B cell (primary cell): ENCODE measurements around the gene COL4A5. TPM values are rescaled to one million over a fixed set of nuclear protein-coding genes. Genes with fewer than 3 reads are reported as not detected.

Source experiments
- ATAC-seq: fragments of 200-7000 bp; cut with Tn5 transposase; one replicate; pipeline ENCODE4 v1.10.0; 2021; ENCODE audit warnings: low read depth, mild to moderate bottlenecking, moderate number of reproducible peaks, moderate library complexity
- CTCF ChIA-PET: fragments of 350-600 bp; sonication (Branson Sonifier 250); formaldehyde crosslinking; loops from one replicate; lab custom pipeline; 2021; ENCODE audit warnings: antibody characterized with exemption, inconsistent platforms; lab: Charles Lee
- POLR2A ChIA-PET: fragments of 350-600 bp; sonication (Branson Sonifier 250); formaldehyde crosslinking; loops from one replicate; lab custom pipeline; 2021; ENCODE audit warnings: antibody characterized with exemption; lab: Charles Lee
- DNase-seq: peaks from one replicate; pipeline ENCODE4 v3.0.0; 2013
- H2AFZ ChIP-seq: 2 replicates; pipeline ENCODE4 v1.6.1; 2012; ENCODE audit warnings: mild to moderate bottlenecking, low read depth, low read length; ENCODE audit not compliant: insufficient read depth, poor library complexity, severe bottlenecking
- H3K27ac ChIP-seq, 2 donors: 1 replicate in 1 of 2; 2 replicates in 1 of 2; pipeline ENCODE4 v1.5.1; 2012 to 2013; ENCODE audit warnings: low read length in 2 of 2, mild to moderate bottlenecking in 2 of 2, moderate library complexity in 1 of 2
- H3K27me3 ChIP-seq, 4 experiments: fragments of 200-600 bp in 1 of 4; sonication (generic) in 1 of 4; replicated peaks in 1 of 4; 1 replicate in 2 of 4; 2 replicates in 2 of 4; pipeline versions ENCODE4 v1.6.1 to v1.7.0; 2013 to 2016; ENCODE audit warnings: low read length in 3 of 4, mild to moderate bottlenecking in 2 of 4, mixed read lengths in 1 of 4, moderate library complexity in 1 of 4; ENCODE audit not compliant: insufficient read depth in 4 of 4, control insufficient read depth in 3 of 4; ENCODE audit errors: control extremely low read depth in 1 of 4
- H3K36me3 ChIP-seq, 2 experiments: replicated peaks in 1 of 2; 1 replicate in 1 of 2; 2 replicates in 1 of 2; pipeline versions ENCODE4 v1.6.1 to v1.7.1; 2013; ENCODE audit warnings: low read length in 1 of 2; ENCODE audit not compliant: insufficient read depth in 2 of 2, control insufficient read depth in 1 of 2; ENCODE audit errors: control extremely low read depth in 1 of 2, extremely low read depth in 1 of 2
- H3K4me1 ChIP-seq, 2 donors: fragments of 200-600 bp in 1 of 2; sonication (generic) in 1 of 2; 1 replicate in 1 of 2; 2 replicates in 1 of 2; pipeline versions ENCODE4 v1.5.1 to v1.6.1; 2013 to 2017; ENCODE audit warnings: low read length in 2 of 2; ENCODE audit not compliant: control insufficient read depth in 2 of 2, insufficient read depth in 2 of 2
- H3K4me2 ChIP-seq: replicated peaks from 2 replicates; pipeline ENCODE3; 2012; ENCODE audit warnings: mild to moderate bottlenecking, low read depth, low read length; ENCODE audit not compliant: poor library complexity, severe bottlenecking
- H3K4me3 ChIP-seq, 5 experiments: fragments of 200-600 bp in 1 of 5; sonication (generic) in 1 of 5; 1 replicate in 3 of 5; 2 replicates in 2 of 5; pipeline versions ENCODE4 v1.5.1 to v1.7.0; 2011 to 2016; ENCODE audit warnings: low read length in 4 of 5, mild to moderate bottlenecking in 4 of 5, low read depth in 2 of 5, control low read depth in 1 of 5, moderate library complexity in 1 of 5; ENCODE audit not compliant: insufficient read depth in 1 of 5; ENCODE audit errors: control extremely low read depth in 1 of 5, extremely low read depth in 1 of 5
- H3K79me2 ChIP-seq: fragments of 200-600 bp; sonication (generic); one replicate; pipeline ENCODE4 v1.6.0; 2016; ENCODE audit warnings: low read length; ENCODE audit not compliant: control insufficient read depth, insufficient read depth
- H3K9ac ChIP-seq: fragments of 200-600 bp; sonication (generic); 2 replicates; pipeline ENCODE4 v1.6.1; 2017; ENCODE audit warnings: mild to moderate bottlenecking, low read length, moderate library complexity
- H3K9me3 ChIP-seq, 3 donors: one replicate each; pipeline versions ENCODE4 v1.6.1 to v1.7.1; 2013; ENCODE audit warnings: low read length in 2 of 3; ENCODE audit not compliant: control insufficient read depth in 2 of 3, insufficient read depth in 1 of 3; ENCODE audit errors: control extremely low read depth in 1 of 3
- H4K20me1 ChIP-seq: 2 replicates; pipeline ENCODE4 v1.6.0; 2012; ENCODE audit warnings: mild to moderate bottlenecking, low read length; ENCODE audit not compliant: insufficient read depth, control insufficient read depth, poor library complexity, severe bottlenecking
- H3K27ac Mint-ChIP-seq: one replicate; pipeline ENCODE4 v1.8.0; 2021; ENCODE audit warnings: mixed read lengths
- H3K27me3 Mint-ChIP-seq: one replicate; pipeline ENCODE4 v1.8.0; 2021; ENCODE audit warnings: mixed read lengths
- H3K4me1 Mint-ChIP-seq: one replicate; pipeline ENCODE4 v1.8.0; 2021; ENCODE audit warnings: mixed read lengths
- H3K4me3 Mint-ChIP-seq: one replicate; pipeline ENCODE4 v1.8.0; 2021; ENCODE audit warnings: mixed read lengths
- H3K9me3 Mint-ChIP-seq: one replicate; pipeline ENCODE4 v1.8.0; 2022; ENCODE audit warnings: mixed read lengths; ENCODE audit not compliant: insufficient read depth
- EZH2 ChIP-seq: IDR thresholded peaks from 2 replicates; pipeline ENCODE4 v1.6.1; 2012; ENCODE audit warnings: borderline replicate concordance, low read depth, mild to moderate bottlenecking, moderate library complexity, low read length; ENCODE audit not compliant: insufficient read depth, poor library complexity, severe bottlenecking
- WGBS: methylation state at CpG from one replicate; pipeline ENCODE4 v1.1.5; 2013; ENCODE audit warnings: missing lambda C conversion rate; ENCODE audit not compliant: insufficient coverage; 5-methylcytosine and 5-hydroxymethylcytosine counted together
- intact Hi-C: fragments of 100-400 bp; cut with micrococcal nuclease; formaldehyde crosslinking; loops from one replicate; pipeline ENCODE4 v1.10.0; 2022
- polyA plus RNA-seq: library from polyadenylated mRNA; depleted of rRNA; stranded (reverse); fragments of >200 nt; gene quantifications from 2 replicates; pipeline ENCODE4 v1.2.3, GENCODE V29; 2012
- total RNA-seq, 2 donors: library from RNA; stranded (reverse); fragments of 120-200 nt in 1 of 2; gene quantifications; 1 replicate in 1 of 2; 2 replicates in 1 of 2; pipeline versions ENCODE4 v1.2.3 to v1.2.4, GENCODE V29; 2013 to 2022
- TF ChIP-seq, protein P1 (sequence below): fragments of 200-600 bp; IDR thresholded peaks from one replicate; pipeline ENCODE4 v1.8.0; 2022; ENCODE audit warnings: antibody characterized with exemption, mild to moderate bottlenecking

Gene COL4A5
- total and polyA plus RNA-seq, 2 donors (not counting 1 experiment from before 2014, with no cell fraction given): not detected

DNA sequence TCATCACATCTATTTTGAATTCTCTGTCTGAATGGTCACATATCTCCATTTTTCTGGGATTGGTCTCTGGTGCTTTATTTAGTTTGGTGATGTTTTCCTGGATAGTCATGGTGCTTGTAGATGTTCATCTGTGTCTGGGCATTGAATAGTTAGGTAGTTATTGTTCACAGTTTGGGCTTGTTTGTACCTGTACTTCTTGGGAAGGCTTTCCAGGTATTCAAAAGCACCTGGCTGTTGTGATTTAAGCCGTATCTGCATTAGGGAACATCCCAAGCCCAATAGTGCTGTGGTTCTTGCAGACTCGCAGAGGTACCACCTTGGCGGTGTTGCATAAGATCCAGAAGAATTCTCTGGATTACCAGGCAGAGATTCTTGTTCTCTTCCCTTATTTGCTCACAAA is 44.6 kb downstream of the COL4A5 start:
- Histone ChIP-seq H3K4me1 (no peaks in the 10 kb centered on the region), H4K20me1 (no peaks in the 10 kb centered on the region), H3K79me2 (no peaks in the 10 kb centered on the region), H3K4me3 (no peak overlapping the region), H3K9ac (no peak overlapping the region), H3K36me3 (no peaks in the 10 kb centered on the region), H3K4me2 (no peak overlapping the region), H3K27me3 (no peaks in the 10 kb centered on the region), H3K9me3 (no peaks in the 10 kb centered on the region), H2AFZ (no peak overlapping the region), H3K27ac (no peak overlapping the region)
- ChIA-PET CTCF (no interaction called here), POLR2A (no interaction called here)
- TF ChIP-seq, protein P1, sequence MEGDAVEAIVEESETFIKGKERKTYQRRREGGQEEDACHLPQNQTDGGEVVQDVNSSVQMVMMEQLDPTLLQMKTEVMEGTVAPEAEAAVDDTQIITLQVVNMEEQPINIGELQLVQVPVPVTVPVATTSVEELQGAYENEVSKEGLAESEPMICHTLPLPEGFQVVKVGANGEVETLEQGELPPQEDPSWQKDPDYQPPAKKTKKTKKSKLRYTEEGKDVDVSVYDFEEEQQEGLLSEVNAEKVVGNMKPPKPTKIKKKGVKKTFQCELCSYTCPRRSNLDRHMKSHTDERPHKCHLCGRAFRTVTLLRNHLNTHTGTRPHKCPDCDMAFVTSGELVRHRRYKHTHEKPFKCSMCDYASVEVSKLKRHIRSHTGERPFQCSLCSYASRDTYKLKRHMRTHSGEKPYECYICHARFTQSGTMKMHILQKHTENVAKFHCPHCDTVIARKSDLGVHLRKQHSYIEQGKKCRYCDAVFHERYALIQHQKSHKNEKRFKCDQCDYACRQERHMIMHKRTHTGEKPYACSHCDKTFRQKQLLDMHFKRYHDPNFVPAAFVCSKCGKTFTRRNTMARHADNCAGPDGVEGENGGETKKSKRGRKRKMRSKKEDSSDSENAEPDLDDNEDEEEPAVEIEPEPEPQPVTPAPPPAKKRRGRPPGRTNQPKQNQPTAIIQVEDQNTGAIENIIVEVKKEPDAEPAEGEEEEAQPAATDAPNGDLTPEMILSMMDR: no peak
- no peak for TF ChIP-seq EZH2
- Mint-ChIP-seq H3K27ac (no peak overlapping the region), H3K9me3 (peaks cover 2% of the 10 kb centered on the region), H3K27me3 (no peaks in the 10 kb centered on the region), H3K4me1 (no peaks in the 10 kb centered on the region), H3K4me3 (no peak overlapping the region)
- WGBS: 50% methylated on average over 1 of the region's 3 CpGs
- ATAC-seq (no peak), DNase-seq (no peak)
- intact Hi-C loops: no loop called here

DNA sequence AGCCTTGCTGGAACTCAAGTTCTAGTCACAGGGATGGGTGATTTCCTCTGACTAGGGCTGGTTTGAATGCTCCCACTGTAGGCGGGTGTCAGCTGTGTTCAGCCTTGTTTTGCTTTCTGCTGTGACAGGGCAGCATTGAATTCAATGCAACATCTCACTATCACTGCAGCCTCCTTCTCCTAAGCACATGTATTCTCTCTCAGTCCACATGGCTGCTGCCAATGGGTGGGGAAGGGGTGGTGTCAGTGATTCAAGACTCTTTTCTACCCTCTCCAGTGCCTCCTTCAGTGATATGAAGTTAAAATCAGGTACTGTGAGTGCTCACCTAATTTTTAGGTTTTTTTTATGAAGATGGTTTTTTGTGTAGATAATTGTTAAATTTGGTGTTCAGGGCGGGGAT is 46.3 kb downstream of the COL4A5 start:
- DNase-seq (no peak), ATAC-seq (no peak)
- Histone ChIP-seq H3K79me2 (no peaks in the 10 kb centered on the region), H3K27ac (no peak overlapping the region), H3K4me2 (no peak overlapping the region), H3K9me3 (no peaks in the 10 kb centered on the region), H4K20me1 (no peaks in the 10 kb centered on the region), H2AFZ (no peak overlapping the region), H3K27me3 (no peaks in the 10 kb centered on the region), H3K9ac (no peak overlapping the region), H3K4me1 (no peaks in the 10 kb centered on the region), H3K36me3 (no peaks in the 10 kb centered on the region), H3K4me3 (no peak overlapping the region)
- Mint-ChIP-seq H3K4me1 (no peaks in the 10 kb centered on the region), H3K27me3 (no peaks in the 10 kb centered on the region), H3K4me3 (no peak overlapping the region), H3K27ac (no peak overlapping the region), H3K9me3 (peaks cover 2% of the 10 kb centered on the region)
- ChIA-PET POLR2A (no interaction called here), CTCF (no interaction called here)
- intact Hi-C loops: no loop called here
- TF ChIP-seq EZH2: no peak
- TF ChIP-seq, protein P1: no peak
- WGBS: no CpG with 5 or more reads among the region's 2 CpGs
